HepG2 (cell line): ENCODE results near the gene MROH2A. TPM values are rescaled to one million over a fixed set of nuclear protein-coding genes. Genes with fewer than 3 reads are reported as not detected.

Experiments used
- ATF7-NPFF ChIP-seq: sonication (generic); formaldehyde crosslinking; IDR thresholded peaks from 2 replicates; pipeline ENCODE4 v1.8.1; 2023; ENCODE audit warnings: mild to moderate bottlenecking, low read depth, missing genetic modification reagents, moderate library complexity
- BRCA1 ChIP-seq: sonication (generic); formaldehyde crosslinking; IDR thresholded peaks from 2 replicates; pipeline ENCODE4 v1.4.0; 2020; ENCODE audit warnings: missing genetic modification reagents
- CBFB ChIP-seq: sonication (generic); formaldehyde crosslinking; IDR thresholded peaks from 2 replicates; pipeline ENCODE4 v1.4.0; 2020; ENCODE audit warnings: missing genetic modification reagents
- CBX5 ChIP-seq: sonication (generic); formaldehyde crosslinking; IDR thresholded peaks from 2 replicates; pipeline ENCODE4 v1.4.0; 2020; ENCODE audit warnings: missing genetic modification reagents, borderline replicate concordance
- HIVEP1 ChIP-seq: sonication (generic); formaldehyde crosslinking; IDR thresholded peaks from 2 replicates; pipeline ENCODE4 v1.4.0; 2020; ENCODE audit warnings: mild to moderate bottlenecking, missing genetic modification reagents
- JARID2 ChIP-seq: sonication (generic); formaldehyde crosslinking; IDR thresholded peaks from 2 replicates; pipeline ENCODE4 v1.8.1; 2023; ENCODE audit warnings: missing genetic modification reagents, inconsistent platforms; ENCODE audit not compliant: insufficient replicate concordance
- MAZ ChIP-seq, 2 experiments: sonication (generic) in 1 of 2; formaldehyde crosslinking in 1 of 2; IDR thresholded peaks; 2 replicates each; pipeline versions ENCODE4 v1.5.0 to v1.6.1; 2012 to 2020; ENCODE audit warnings: low read depth in 2 of 2, mild to moderate bottlenecking in 2 of 2, borderline replicate concordance in 1 of 2, improper control_type of control experiment in 1 of 2, low read length in 1 of 2, missing genetic modification reagents in 1 of 2, moderate library complexity in 1 of 2
- NFRKB ChIP-seq: fragments of 450-650 bp; IDR thresholded peaks from 2 replicates; pipeline ENCODE4 v1.6.1; 2017
- NFYB ChIP-seq: sonication (generic); formaldehyde crosslinking; IDR thresholded peaks from 2 replicates; pipeline ENCODE4 v1.4.0; 2020; ENCODE audit warnings: missing genetic modification reagents
- POLR2G ChIP-seq: fragments of 200-400 bp; formaldehyde crosslinking; IDR thresholded peaks from 2 replicates; pipeline ENCODE4 v1.6.1; 2018; ENCODE audit warnings: mild to moderate bottlenecking, low read depth, low read length, moderate library complexity
- RXRB ChIP-seq: IDR thresholded peaks from 2 replicates; pipeline ENCODE4 v1.6.1; 2016; ENCODE audit warnings: borderline replicate concordance, missing genetic modification reagents, missing compliant biosample characterization
- XRCC5 ChIP-seq: fragments of 200-400 bp; formaldehyde crosslinking; optimal IDR thresholded peaks from 2 replicates; pipeline ENCODE3; 2017; ENCODE audit warnings: mild to moderate bottlenecking, low read length
- ZNF678 ChIP-seq: sonication (generic); formaldehyde crosslinking; IDR thresholded peaks from 2 replicates; pipeline ENCODE4 v1.4.0; 2020; ENCODE audit warnings: mild to moderate bottlenecking, missing genetic modification reagents
- ZNF703 ChIP-seq: sonication (generic); formaldehyde crosslinking; IDR thresholded peaks from 2 replicates; pipeline ENCODE4 v1.5.1; 2020; ENCODE audit warnings: missing genetic modification reagents, mild to moderate bottlenecking, moderate library complexity, borderline replicate concordance
- polyA plus RNA-seq, 8 experiments: library from polyadenylated mRNA; depleted of rRNA in 3 of 8; stranded (reverse) in 7 of 8; unstranded in 1 of 8; fragments of >200 nt; fragmentation: Illumina TruSeq in 4 of 8; extraction: Trizol in 4 of 8; gene quantifications; 2 replicates each; pipeline versions ENCODE4 v1.2.1 to v1.2.3, GENCODE V29; 2011 to 2016; ENCODE audit warnings: low read depth in 4 of 8, missing spikeins in 1 of 8, mixed read lengths in 1 of 8; ENCODE audit not compliant: insufficient read depth in 1 of 8
- total RNA-seq, 5 experiments: library from RNA; depleted of rRNA; stranded (reverse); fragments of >200 nt; fragmentation: Illumina TruSeq; extraction: Trizol; gene quantifications; 2 replicates each; pipeline ENCODE4 v1.2.3, GENCODE V29; 2016; ENCODE audit warnings: low read depth in 1 of 5
- TF ChIP-seq, protein P1 (sequence below): sonication (generic); formaldehyde crosslinking; conservative IDR thresholded peaks from 2 replicates; pipeline ENCODE4 v1.8.0; 2022; ENCODE audit warnings: missing genetic modification reagents
- TF ChIP-seq, protein P2 (sequence below): sonication (generic); formaldehyde crosslinking; IDR thresholded peaks from 2 replicates; pipeline ENCODE4 v1.8.1; 2023; ENCODE audit warnings: mild to moderate bottlenecking, inconsistent platforms, moderate library complexity, missing genetic modification reagents, borderline replicate concordance
- TF ChIP-seq, protein P3 (sequence below): sonication (generic); formaldehyde crosslinking; IDR thresholded peaks from 2 replicates; pipeline ENCODE4 v1.5.0; 2020; ENCODE audit warnings: mild to moderate bottlenecking, missing genetic modification reagents
- TF ChIP-seq, protein P4 (sequence below): fragments of 450-650 bp; IDR thresholded peaks from 2 replicates; pipeline ENCODE4 v1.6.1; 2017; ENCODE audit warnings: mild to moderate bottlenecking
- TF ChIP-seq, protein P5 (sequence below): sonication (generic); formaldehyde crosslinking; IDR thresholded peaks from 2 replicates; pipeline ENCODE4 v1.4.0; 2020; ENCODE audit warnings: missing genetic modification reagents, low read depth, mild to moderate bottlenecking, borderline replicate concordance
- TF ChIP-seq, protein P6 (sequence below): sonication (generic); formaldehyde crosslinking; IDR thresholded peaks from 2 replicates; pipeline ENCODE4 v1.8.0; 2022; ENCODE audit warnings: mild to moderate bottlenecking, missing genetic modification reagents, moderate library complexity

MROH2A gene
- total and polyA plus RNA-seq, 2 of the 13 experiments (the other 11 are each of a cell fraction or from before 2014, with no cell fraction given) = 0.03 to 0.04 TPM

DNA sequence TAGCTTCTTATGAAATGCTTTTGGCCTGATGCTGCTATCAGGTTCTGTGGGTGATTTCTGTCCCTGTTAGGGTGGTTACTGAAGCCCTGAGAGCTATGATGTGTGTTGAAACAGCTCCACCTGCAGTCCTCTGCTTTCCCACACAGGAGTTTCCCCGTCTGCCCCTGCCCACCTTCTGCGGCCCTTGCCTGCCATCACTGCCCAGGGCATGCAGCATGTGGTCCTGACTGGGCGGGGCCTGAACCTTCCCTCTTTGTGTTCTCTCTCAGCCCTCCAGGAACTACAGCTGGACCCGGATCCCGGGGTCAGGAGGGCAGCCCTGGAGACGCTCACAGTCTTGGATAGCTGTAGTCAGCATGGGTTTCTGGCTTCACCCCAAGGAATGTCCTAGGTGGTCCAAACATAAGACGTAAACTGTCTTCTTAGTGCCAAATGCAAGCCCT lies 54.8 kb downstream of the MROH2A start (continued):
- TF ChIP-seq, protein P1, sequence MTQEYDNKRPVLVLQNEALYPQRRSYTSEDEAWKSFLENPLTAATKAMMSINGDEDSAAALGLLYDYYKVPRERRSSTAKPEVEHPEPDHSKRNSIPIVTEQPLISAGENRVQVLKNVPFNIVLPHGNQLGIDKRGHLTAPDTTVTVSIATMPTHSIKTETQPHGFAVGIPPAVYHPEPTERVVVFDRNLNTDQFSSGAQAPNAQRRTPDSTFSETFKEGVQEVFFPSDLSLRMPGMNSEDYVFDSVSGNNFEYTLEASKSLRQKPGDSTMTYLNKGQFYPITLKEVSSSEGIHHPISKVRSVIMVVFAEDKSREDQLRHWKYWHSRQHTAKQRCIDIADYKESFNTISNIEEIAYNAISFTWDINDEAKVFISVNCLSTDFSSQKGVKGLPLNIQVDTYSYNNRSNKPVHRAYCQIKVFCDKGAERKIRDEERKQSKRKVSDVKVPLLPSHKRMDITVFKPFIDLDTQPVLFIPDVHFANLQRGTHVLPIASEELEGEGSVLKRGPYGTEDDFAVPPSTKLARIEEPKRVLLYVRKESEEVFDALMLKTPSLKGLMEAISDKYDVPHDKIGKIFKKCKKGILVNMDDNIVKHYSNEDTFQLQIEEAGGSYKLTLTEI (CRISPR knock-in tag) = no peak
- TF ChIP-seq, protein P2, sequence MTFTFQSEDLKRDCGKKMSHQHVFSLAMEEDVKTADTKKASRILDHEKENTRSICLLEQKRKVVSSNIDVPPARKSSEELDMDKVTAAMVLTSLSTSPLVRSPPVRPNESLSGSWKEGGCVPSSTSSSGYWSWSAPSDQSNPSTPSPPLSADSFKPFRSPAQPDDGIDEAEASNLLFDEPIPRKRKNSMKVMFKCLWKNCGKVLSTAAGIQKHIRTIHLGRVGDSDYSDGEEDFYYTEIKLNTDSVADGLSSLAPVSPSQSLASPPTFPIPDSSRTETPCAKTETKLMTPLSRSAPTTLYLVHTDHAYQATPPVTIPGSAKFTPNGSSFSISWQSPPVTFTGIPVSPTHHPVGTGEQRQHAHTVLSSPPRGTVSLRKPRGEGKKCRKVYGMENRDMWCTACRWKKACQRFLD (CRISPR knock-in tag) = no peak
- no peak for TF ChIP-seq CBFB (CRISPR knock-in tag)
- TF ChIP-seq, protein P3, sequence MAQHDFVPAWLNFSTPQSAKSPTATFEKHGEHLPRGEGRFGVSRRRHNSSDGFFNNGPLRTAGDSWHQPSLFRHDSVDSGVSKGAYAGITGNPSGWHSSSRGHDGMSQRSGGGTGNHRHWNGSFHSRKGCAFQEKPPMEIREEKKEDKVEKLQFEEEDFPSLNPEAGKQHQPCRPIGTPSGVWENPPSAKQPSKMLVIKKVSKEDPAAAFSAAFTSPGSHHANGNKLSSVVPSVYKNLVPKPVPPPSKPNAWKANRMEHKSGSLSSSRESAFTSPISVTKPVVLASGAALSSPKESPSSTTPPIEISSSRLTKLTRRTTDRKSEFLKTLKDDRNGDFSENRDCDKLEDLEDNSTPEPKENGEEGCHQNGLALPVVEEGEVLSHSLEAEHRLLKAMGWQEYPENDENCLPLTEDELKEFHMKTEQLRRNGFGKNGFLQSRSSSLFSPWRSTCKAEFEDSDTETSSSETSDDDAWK (CRISPR knock-in tag) = no peak
- peak; percentile 47 for TF ChIP-seq XRCC5
- TF ChIP-seq ZNF703 (CRISPR knock-in tag) = no peak
- no peak for TF ChIP-seq NFYB (CRISPR knock-in tag)
- TF ChIP-seq, protein P4, sequence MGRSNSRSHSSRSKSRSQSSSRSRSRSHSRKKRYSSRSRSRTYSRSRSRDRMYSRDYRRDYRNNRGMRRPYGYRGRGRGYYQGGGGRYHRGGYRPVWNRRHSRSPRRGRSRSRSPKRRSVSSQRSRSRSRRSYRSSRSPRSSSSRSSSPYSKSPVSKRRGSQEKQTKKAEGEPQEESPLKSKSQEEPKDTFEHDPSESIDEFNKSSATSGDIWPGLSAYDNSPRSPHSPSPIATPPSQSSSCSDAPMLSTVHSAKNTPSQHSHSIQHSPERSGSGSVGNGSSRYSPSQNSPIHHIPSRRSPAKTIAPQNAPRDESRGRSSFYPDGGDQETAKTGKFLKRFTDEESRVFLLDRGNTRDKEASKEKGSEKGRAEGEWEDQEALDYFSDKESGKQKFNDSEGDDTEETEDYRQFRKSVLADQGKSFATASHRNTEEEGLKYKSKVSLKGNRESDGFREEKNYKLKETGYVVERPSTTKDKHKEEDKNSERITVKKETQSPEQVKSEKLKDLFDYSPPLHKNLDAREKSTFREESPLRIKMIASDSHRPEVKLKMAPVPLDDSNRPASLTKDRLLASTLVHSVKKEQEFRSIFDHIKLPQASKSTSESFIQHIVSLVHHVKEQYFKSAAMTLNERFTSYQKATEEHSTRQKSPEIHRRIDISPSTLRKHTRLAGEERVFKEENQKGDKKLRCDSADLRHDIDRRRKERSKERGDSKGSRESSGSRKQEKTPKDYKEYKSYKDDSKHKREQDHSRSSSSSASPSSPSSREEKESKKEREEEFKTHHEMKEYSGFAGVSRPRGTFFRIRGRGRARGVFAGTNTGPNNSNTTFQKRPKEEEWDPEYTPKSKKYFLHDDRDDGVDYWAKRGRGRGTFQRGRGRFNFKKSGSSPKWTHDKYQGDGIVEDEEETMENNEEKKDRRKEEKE = no peak
- TF ChIP-seq ZNF678 = no peak
- TF ChIP-seq, protein P5, sequence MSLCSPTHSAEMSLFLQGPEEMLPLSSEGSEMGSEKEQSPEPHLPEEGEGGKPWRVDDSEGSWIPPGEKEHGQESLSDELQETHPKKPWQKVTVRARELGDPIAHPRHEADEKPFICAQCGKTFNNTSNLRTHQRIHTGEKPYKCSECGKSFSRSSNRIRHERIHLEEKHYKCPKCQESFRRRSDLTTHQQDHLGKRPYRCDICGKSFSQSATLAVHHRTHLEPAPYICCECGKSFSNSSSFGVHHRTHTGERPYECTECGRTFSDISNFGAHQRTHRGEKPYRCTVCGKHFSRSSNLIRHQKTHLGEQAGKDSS (CRISPR knock-in tag) = no peak
- TF ChIP-seq CBX5 (CRISPR knock-in tag) = 0 out of 2 replicates have a peak, but pooled peaks have one; percentile 13
- TF ChIP-seq NFRKB = no peak
- TF ChIP-seq JARID2 = no peak
- TF ChIP-seq MAZ (IDR thresholded peaks at IDR 0.05; ENCODE audit: borderline replicate concordance, low read depth, low read length) = no peak
- no peak for TF ChIP-seq MAZ (CRISPR knock-in tag; IDR thresholded peaks at IDR 0.05; ENCODE audit: low read depth)
- TF ChIP-seq HIVEP1 (CRISPR knock-in tag) = 0 out of 2 replicates have a peak, but pooled peaks have one; percentile 18
- TF ChIP-seq, protein P6, sequence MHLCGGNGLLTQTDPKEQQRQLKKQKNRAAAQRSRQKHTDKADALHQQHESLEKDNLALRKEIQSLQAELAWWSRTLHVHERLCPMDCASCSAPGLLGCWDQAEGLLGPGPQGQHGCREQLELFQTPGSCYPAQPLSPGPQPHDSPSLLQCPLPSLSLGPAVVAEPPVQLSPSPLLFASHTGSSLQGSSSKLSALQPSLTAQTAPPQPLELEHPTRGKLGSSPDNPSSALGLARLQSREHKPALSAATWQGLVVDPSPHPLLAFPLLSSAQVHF (CRISPR knock-in tag) = no peak
- peak; percentile 54 for TF ChIP-seq POLR2G
- TF ChIP-seq ATF7-NPFF (CRISPR knock-in tag) = no peak
- no peak for TF ChIP-seq RXRB (CRISPR knock-in tag)
- TF ChIP-seq BRCA1 = no peak
